GM20000 (cell line): ENCODE measurements around the gene PORCN.
A peak's percentile ranks its signal among the peaks of the same experiment; 100 is the strongest.

Experiments
- DNase-seq: peaks from one replicate; pipeline ENCODE4 v3.0.0; 2012; ENCODE audit warnings: low spot score
- CTCF ChIP-seq: IDR thresholded peaks from 2 replicates; pipeline ENCODE4 v1.5.1; 2012; ENCODE audit warnings: mild to moderate bottlenecking, control low read depth; ENCODE audit errors: extremely low read depth, missing control alignments

PORCN gene

GRCh38 chrX:48511560-48511959, 2.8 kb downstream of the PORCN start:
- DNase-seq = no peak
- TF ChIP-seq CTCF = peak; percentile 21

GRCh38 chrX:48512371-48512935, 3.7 kb downstream of the PORCN start:
- TF ChIP-seq CTCF = no peak

GRCh38 chrX:48513670-48514069, 4.9 kb downstream of the PORCN start:
- DNase-seq = no peak
- TF ChIP-seq CTCF = no peak

More at GRCh38 chrX:48512371-48512935, 3.7 kb downstream of the PORCN start:
- DNase-seq = no peak

- DNase-seq = no peak
- TF ChIP-seq CTCF = no peak
These were observed 5.5 kb downstream of the PORCN start for GRCh38 chrX:48514126-48514806.

- no peak for TF ChIP-seq CTCF
These were observed 6.2 kb downstream of the PORCN start for GRCh38 chrX:48514868-48515460.

GRCh38 chrX:48515842-48516241, 7.0 kb downstream of the PORCN start:
- DNase-seq = no peak
- TF ChIP-seq CTCF = no peak

More at GRCh38 chrX:48514868-48515460, 6.2 kb downstream of the PORCN start:
- no peak for DNase-seq

GRCh38 chrX:48516285-48516684, 7.5 kb downstream of the PORCN start:
- no peak for TF ChIP-seq CTCF
- DNase-seq = no peak
